Liver (tissue), 3 donors: ENCODE measurements around the gene B4GALT5.

Source experiments
- CTCF ChIP-seq: fragments of 150-350 bp; IDR thresholded peaks from 2 replicates; pipeline ENCODE4 v1.5.1; 2017; ENCODE audit warnings: improper control_type of control experiment, low read depth, low read length; ENCODE audit not compliant: missing input control
- EGR1 ChIP-seq, 2 donors: IDR thresholded peaks; 2 replicates each; pipeline ENCODE4 v1.6.1; 2016 to 2018; ENCODE audit warnings: antibody characterized with exemption in 2 of 2, low read depth in 2 of 2
- RAD21 ChIP-seq, 2 donors: IDR thresholded peaks; 2 replicates each; pipeline ENCODE4 v1.6.1; 2016; ENCODE audit warnings: antibody characterized with exemption in 2 of 2, mild to moderate bottlenecking in 2 of 2
- TAF1 ChIP-seq: conservative IDR thresholded peaks from 2 replicates; pipeline ENCODE4 v1.6.1; 2016; ENCODE audit warnings: antibody characterized with exemption, mild to moderate bottlenecking
- ZBTB33 ChIP-seq: IDR thresholded peaks from 2 replicates; pipeline ENCODE4 v1.6.1; 2016; ENCODE audit warnings: antibody characterized with exemption
- TF ChIP-seq, protein P1 (sequence below): IDR thresholded peaks from 2 replicates; pipeline ENCODE4 v1.6.1; 2016; ENCODE audit warnings: antibody characterized with exemption, mild to moderate bottlenecking
- donor health status: healthy.
- donor health status: healthy.

DNA sequence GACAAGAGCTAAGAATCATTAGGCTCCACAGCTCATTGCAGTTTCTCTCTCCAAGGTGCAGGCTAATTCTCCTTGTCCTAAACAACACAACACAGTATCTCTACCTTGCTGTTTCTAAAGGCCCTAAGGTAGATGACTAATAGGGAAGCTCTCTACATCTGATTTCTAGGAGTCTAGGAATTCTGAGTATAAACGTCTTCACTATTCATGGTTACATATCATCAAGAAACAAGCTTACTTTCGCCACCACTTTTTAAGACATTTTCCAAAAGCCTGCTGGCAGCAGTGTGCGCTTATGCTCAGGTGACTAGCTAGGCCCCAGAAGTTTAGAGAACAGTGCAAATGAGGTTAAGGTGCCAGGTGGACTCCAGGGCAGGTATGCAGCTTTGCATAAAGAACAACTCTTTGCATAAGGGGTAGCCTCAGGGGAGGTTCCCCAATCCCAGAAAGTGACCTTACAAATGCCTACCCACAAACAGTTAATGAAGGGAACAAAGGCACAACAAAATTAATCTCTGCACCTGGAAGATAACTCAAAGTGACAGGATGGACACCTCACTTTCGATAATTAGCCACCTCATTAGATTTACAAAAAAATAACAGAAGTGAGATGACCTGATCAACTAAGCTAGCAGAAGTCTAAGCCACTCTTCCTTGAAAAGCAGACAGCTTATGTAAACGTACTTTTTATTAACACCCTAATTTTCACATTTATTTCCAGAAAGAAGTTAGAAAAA, 20.1 kb downstream of the B4GALT5 start:
- TF ChIP-seq TAF1 (no peak), RAD21 (IDR thresholded peaks at IDR 0.05) (no peak), CTCF (no peak), EGR1 (IDR thresholded peaks at IDR 0.05; ENCODE audit: low read depth in 2 of 2) (no peak), ZBTB33 (no peak)
- TF ChIP-seq, protein P1, sequence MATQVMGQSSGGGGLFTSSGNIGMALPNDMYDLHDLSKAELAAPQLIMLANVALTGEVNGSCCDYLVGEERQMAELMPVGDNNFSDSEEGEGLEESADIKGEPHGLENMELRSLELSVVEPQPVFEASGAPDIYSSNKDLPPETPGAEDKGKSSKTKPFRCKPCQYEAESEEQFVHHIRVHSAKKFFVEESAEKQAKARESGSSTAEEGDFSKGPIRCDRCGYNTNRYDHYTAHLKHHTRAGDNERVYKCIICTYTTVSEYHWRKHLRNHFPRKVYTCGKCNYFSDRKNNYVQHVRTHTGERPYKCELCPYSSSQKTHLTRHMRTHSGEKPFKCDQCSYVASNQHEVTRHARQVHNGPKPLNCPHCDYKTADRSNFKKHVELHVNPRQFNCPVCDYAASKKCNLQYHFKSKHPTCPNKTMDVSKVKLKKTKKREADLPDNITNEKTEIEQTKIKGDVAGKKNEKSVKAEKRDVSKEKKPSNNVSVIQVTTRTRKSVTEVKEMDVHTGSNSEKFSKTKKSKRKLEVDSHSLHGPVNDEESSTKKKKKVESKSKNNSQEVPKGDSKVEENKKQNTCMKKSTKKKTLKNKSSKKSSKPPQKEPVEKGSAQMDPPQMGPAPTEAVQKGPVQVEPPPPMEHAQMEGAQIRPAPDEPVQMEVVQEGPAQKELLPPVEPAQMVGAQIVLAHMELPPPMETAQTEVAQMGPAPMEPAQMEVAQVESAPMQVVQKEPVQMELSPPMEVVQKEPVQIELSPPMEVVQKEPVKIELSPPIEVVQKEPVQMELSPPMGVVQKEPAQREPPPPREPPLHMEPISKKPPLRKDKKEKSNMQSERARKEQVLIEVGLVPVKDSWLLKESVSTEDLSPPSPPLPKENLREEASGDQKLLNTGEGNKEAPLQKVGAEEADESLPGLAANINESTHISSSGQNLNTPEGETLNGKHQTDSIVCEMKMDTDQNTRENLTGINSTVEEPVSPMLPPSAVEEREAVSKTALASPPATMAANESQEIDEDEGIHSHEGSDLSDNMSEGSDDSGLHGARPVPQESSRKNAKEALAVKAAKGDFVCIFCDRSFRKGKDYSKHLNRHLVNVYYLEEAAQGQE: no peak
